ENCODE results near the gene NOS1.

GRCh38 chr12:117321572-117321971 lies 39.9 kb downstream of the NOS1 start:
- TF ChIP-seq, protein P1, sequence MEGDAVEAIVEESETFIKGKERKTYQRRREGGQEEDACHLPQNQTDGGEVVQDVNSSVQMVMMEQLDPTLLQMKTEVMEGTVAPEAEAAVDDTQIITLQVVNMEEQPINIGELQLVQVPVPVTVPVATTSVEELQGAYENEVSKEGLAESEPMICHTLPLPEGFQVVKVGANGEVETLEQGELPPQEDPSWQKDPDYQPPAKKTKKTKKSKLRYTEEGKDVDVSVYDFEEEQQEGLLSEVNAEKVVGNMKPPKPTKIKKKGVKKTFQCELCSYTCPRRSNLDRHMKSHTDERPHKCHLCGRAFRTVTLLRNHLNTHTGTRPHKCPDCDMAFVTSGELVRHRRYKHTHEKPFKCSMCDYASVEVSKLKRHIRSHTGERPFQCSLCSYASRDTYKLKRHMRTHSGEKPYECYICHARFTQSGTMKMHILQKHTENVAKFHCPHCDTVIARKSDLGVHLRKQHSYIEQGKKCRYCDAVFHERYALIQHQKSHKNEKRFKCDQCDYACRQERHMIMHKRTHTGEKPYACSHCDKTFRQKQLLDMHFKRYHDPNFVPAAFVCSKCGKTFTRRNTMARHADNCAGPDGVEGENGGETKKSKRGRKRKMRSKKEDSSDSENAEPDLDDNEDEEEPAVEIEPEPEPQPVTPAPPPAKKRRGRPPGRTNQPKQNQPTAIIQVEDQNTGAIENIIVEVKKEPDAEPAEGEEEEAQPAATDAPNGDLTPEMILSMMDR (IDR thresholded peaks at IDR 0.05 in 8 of 11, conservative IDR thresholded peaks at IDR 0.05 in 3 of 11): no peak
- TF ChIP-seq POLR2A (IDR thresholded peaks at IDR 0.05) (no peak), POLR2AphosphoS5 (IDR thresholded peaks at IDR 0.05) (no peak)
